Ascending aorta (tissue), 2 donors: ENCODE results near the gene ULK4. TPM values are rescaled to one million over a fixed set of nuclear protein-coding genes. Genes with fewer than 3 reads are reported as not detected.

Experiments used
- DNase-seq, 2 donors: peaks; one replicate each; pipeline ENCODE4 v3.0.0-alpha.2; 2019; ENCODE audit warnings: low spot score in 2 of 2
- H3K27ac ChIP-seq, 2 donors: fragments of 200-600 bp; sonication (generic); one replicate each; pipeline ENCODE4 v1.5.1; 2016 to 2017; ENCODE audit warnings: mild to moderate bottlenecking in 1 of 2
- H3K27me3 ChIP-seq: fragments of 200-600 bp; sonication (generic); one replicate; pipeline ENCODE4 v1.5.1; 2017
- H3K36me3 ChIP-seq, 2 donors: fragments of 200-600 bp; sonication (generic); one replicate each; pipeline ENCODE4 v1.5.1; 2016
- H3K4me1 ChIP-seq, 2 donors: fragments of 200-600 bp; sonication (generic); one replicate each; pipeline ENCODE4 v1.5.1; 2016 to 2017; ENCODE audit warnings: mild to moderate bottlenecking in 1 of 2
- H3K4me3 ChIP-seq, 2 donors: fragments of 200-600 bp; sonication (generic); one replicate each; pipeline ENCODE4 v1.5.1; 2016 to 2017; ENCODE audit warnings: mild to moderate bottlenecking in 1 of 2
- H3K9me3 ChIP-seq, 2 donors: fragments of 200-600 bp; sonication (generic); one replicate each; pipeline ENCODE4 v1.5.1; 2016
- CTCF ChIP-seq, 3 experiments: fragments of 200-600 bp in 2 of 3; fragments of 450-650 bp in 1 of 3; sonication (generic) in 2 of 3; IDR thresholded peaks; one replicate each; pipeline ENCODE4 v1.5.1; 2016 to 2019; ENCODE audit warnings: antibody characterized with exemption in 3 of 3, mild to moderate bottlenecking in 1 of 3, moderate library complexity in 1 of 3
- intact Hi-C: fragments of 100-400 bp; cut with DNase I; formaldehyde crosslinking; loops from one replicate; pipeline ENCODE4 v1.15.1; 2023
- total RNA-seq: library from RNA; depleted of rRNA; stranded (reverse); fragments of >200 nt; gene quantifications from one replicate; pipeline ENCODE4 v1.1.0, GENCODE V29; 2016

The ULK4 gene
- total RNA-seq, 1 donor from 2014 or later, result 4.2 TPM

GRCh38 chr3:41365973-41366372, 595.9 kb downstream of the ULK4 start:
- Histone ChIP-seq H3K4me3 (no peak overlapping the region), H3K27me3 (no peaks in the 10 kb centered on the region), H3K36me3 (no peaks in the 10 kb centered on the region), H3K27ac (no peak overlapping the region), H3K9me3 (no peaks in the 10 kb centered on the region), H3K4me1 (no peaks in the 10 kb centered on the region)
- no peak for DNase-seq
- intact Hi-C loops, result no loop called here
- no peak for TF ChIP-seq CTCF (IDR thresholded peaks at IDR 0.05)

- Histone ChIP-seq H3K4me3 (no peak overlapping the region), H3K4me1 (no peaks in the 10 kb centered on the region), H3K36me3 (no peaks in the 10 kb centered on the region), H3K27ac (no peak overlapping the region), H3K27me3 (no peaks in the 10 kb centered on the region), H3K9me3 (no peaks in the 10 kb centered on the region)
- no peak for TF ChIP-seq CTCF (IDR thresholded peaks at IDR 0.05)
- DNase-seq, result no peak
- intact Hi-C loops, result no loop called here
Measured at GRCh38 chr3:41364736-41365135, 597.2 kb downstream of the ULK4 start.

- Histone ChIP-seq H3K27me3 (no peaks in the 10 kb centered on the region), H3K27ac (no peak overlapping the region), H3K4me1 (no peaks in the 10 kb centered on the region), H3K4me3 (no peak overlapping the region), H3K9me3 (no peaks in the 10 kb centered on the region), H3K36me3 (no peaks in the 10 kb centered on the region)
- no peak for DNase-seq
- TF ChIP-seq CTCF (IDR thresholded peaks at IDR 0.05), result no peak
- intact Hi-C loops, result no loop called here
Measured at GRCh38 chr3:41363830-41364523, 597.9 kb downstream of the ULK4 start.

GRCh38 chr3:41362638-41363559, 599.0 kb downstream of the ULK4 start:
- Histone ChIP-seq H3K4me1 (no peaks in the 10 kb centered on the region), H3K27me3 (no peaks in the 10 kb centered on the region), H3K36me3 (no peaks in the 10 kb centered on the region), H3K9me3 (no peaks in the 10 kb centered on the region), H3K27ac (no peak overlapping the region), H3K4me3 (no peak overlapping the region)
- intact Hi-C loops, result no loop called here
- DNase-seq, result no peak
- TF ChIP-seq CTCF (IDR thresholded peaks at IDR 0.05), result no peak

GRCh38 chr3:41357271-41357670, 604.6 kb downstream of the ULK4 start:
- H3K4me1 ChIP-seq, result no peaks in the 10 kb centered on the region
- H3K4me3 ChIP-seq, result no peak overlapping the region
- no peak overlapping the region for H3K27ac ChIP-seq
- no peak for TF ChIP-seq CTCF (IDR thresholded peaks at IDR 0.05)
- no peak for DNase-seq
- H3K36me3 ChIP-seq, result no peaks in the 10 kb centered on the region
- H3K27me3 ChIP-seq, result no peaks in the 10 kb centered on the region
- intact Hi-C loops, result no loop called here
- no peaks in the 10 kb centered on the region for H3K9me3 ChIP-seq
